Body of pancreas (tissue), 4 donors: Measurements from ENCODE around the gene PTGER3. TPM values are rescaled to one million over a fixed set of nuclear protein-coding genes. Genes with fewer than 3 reads are reported as not detected.

Source experiments
- ATAC-seq: fragments of 150-250 bp; one replicate; pipeline ENCODE4 v1.9.1; 2016
- DNase-seq, 4 donors: peaks; one replicate each; pipeline ENCODE4 v3.0.0-alpha.2; 2019
- H3K27ac ChIP-seq, 4 donors: fragments of 200-600 bp; sonication (generic); 1 replicate in 3 of 4; 2 replicates in 1 of 4; pipeline versions ENCODE4 v1.5.1 to v1.6.1; 2016 to 2019; ENCODE audit warnings: mild to moderate bottlenecking in 1 of 4, mixed read lengths in 1 of 4, moderate library complexity in 1 of 4
- H3K27me3 ChIP-seq, 2 donors: fragments of 200-600 bp; sonication (generic); one replicate each; pipeline ENCODE4 v1.6.0; 2016; ENCODE audit warnings: mild to moderate bottlenecking in 1 of 2
- H3K36me3 ChIP-seq, 2 donors: fragments of 200-600 bp; sonication (generic); replicated peaks in 1 of 2; 2 replicates each; pipeline ENCODE4 v1.5.1; 2016; ENCODE audit warnings: low read depth in 2 of 2; ENCODE audit not compliant: insufficient read depth in 1 of 2
- H3K4me1 ChIP-seq: fragments of 200-600 bp; sonication (generic); one replicate; pipeline ENCODE4 v1.6.0; 2016
- H3K4me3 ChIP-seq, 2 donors: fragments of 200-600 bp; sonication (generic); 1 replicate in 1 of 2; 2 replicates in 1 of 2; pipeline ENCODE4 v1.5.1; 2016 to 2019
- H3K9me3 ChIP-seq, 3 donors: fragments of 200-600 bp; sonication (generic); 1 replicate in 2 of 3; 2 replicates in 1 of 3; pipeline ENCODE4 v1.5.1; 2016
- CTCF ChIP-seq, 7 experiments: fragments of 450-650 bp in 4 of 7; fragments of 200-600 bp in 3 of 7; sonication (generic) in 3 of 7; IDR thresholded peaks; one replicate each; pipeline ENCODE4 v1.5.1; 2016 to 2019; ENCODE audit warnings: antibody characterized with exemption in 7 of 7
- POLR2A ChIP-seq, 3 donors: fragments of 450-650 bp; IDR thresholded peaks; one replicate each; pipeline ENCODE4 v1.6.1; 2016; ENCODE audit warnings: antibody characterized with exemption in 3 of 3, mild to moderate bottlenecking in 2 of 3
- WGBS, 2 donors: methylation state at CpG; one replicate each; pipeline ENCODE4 v1.1.5; 2017; 5-methylcytosine and 5-hydroxymethylcytosine counted together
- intact Hi-C: fragments of 100-400 bp; cut with DNase I; formaldehyde crosslinking; loops from one replicate; pipeline ENCODE4 v1.15.1; 2023
- total RNA-seq, 2 donors: library from RNA; depleted of rRNA; stranded (reverse); fragments of >200 nt; gene quantifications; one replicate each; pipeline ENCODE4 v1.1.0, GENCODE V29; 2016

The PTGER3 gene
- 10 to 100 TPM; 15.0 to 65.3 TPM for total RNA-seq

GRCh38 chr1:71047635-71048607 lies at the start of gene PTGER3:
PTGER3 (minus strand) TSS chr1:71047816; CDS start chr1:71047577, 239 bp downstream.
- ATAC-seq (peak; percentile 73), DNase-seq (peak; percentile 71 to 89 (median 84))
- H3K4me3 ChIP-seq, result peak within 1 kb of the TSS; percentile 2 to 48
- peaks cover 19% of the 10 kb centered on the region for H3K4me1 ChIP-seq
- H3K9me3 ChIP-seq, result no peaks in the 10 kb centered on the region
- peak within 1 kb of the TSS; percentile 38 to 55 (median 53) for H3K27ac ChIP-seq
- 6 to 16% methylated on average over 19 to 49 of the region's 56 CpGs for WGBS, 2 donors
- no peaks in the 10 kb centered on the region for H3K36me3 ChIP-seq
- no peaks in the 10 kb centered on the region for H3K27me3 ChIP-seq
- intact Hi-C loops, result loop anchor here (5.0 to 10.0 kb wide), 2 partner anchors 183 to 361 kb away; no protein-coding TSS in a partner anchor
- TF ChIP-seq POLR2A (IDR thresholded peaks at IDR 0.05) (peak in 2 of 3 donors; percentile 33 to 56), CTCF (IDR thresholded peaks at IDR 0.05) (no peak)

- Histone ChIP-seq H3K27me3 (no peaks in the 10 kb centered on the region), H3K36me3 (no peaks in the 10 kb centered on the region), H3K4me3 (no peak overlapping the region), H3K27ac (no peak overlapping the region), H3K4me1 (no peaks in the 10 kb centered on the region), H3K9me3 (no peaks in the 10 kb centered on the region)
- ATAC-seq, result no peak
- DNase-seq, result no peak
- WGBS, 2 donors, result 82 to 91% methylated on average over 2 of the region's 2 CpGs
- TF ChIP-seq POLR2A (IDR thresholded peaks at IDR 0.05) (no peak), CTCF (IDR thresholded peaks at IDR 0.05) (no peak)
- intact Hi-C loops, result no loop called here
Measured at GRCh38 chr1:71094913-71095312, 47.3 kb upstream of the PTGER3 start.

- H3K27ac ChIP-seq, result no peak overlapping the region
- ATAC-seq (no peak), DNase-seq (no peak)
- intact Hi-C loops, result no loop called here
- no peak overlapping the region for H3K4me3 ChIP-seq
- 72 to 77% methylated on average over 1 of the region's 1 CpG for WGBS, 2 donors
- no peaks in the 10 kb centered on the region for H3K27me3 ChIP-seq
- H3K4me1 ChIP-seq, result no peaks in the 10 kb centered on the region
- TF ChIP-seq CTCF (IDR thresholded peaks at IDR 0.05) (peak in 4 of 7 experiments; percentile 24 to 40 (median 38)), POLR2A (IDR thresholded peaks at IDR 0.05) (no peak)
- no peaks in the 10 kb centered on the region for H3K9me3 ChIP-seq
- no peaks in the 10 kb centered on the region for H3K36me3 ChIP-seq
Measured at GRCh38 chr1:71093938-71094337, 46.3 kb upstream of the PTGER3 start.

GRCh38 chr1:71089536-71090270 lies 42.1 kb upstream of the PTGER3 start:
- WGBS, 2 donors, result 79 to 81% methylated on average over 6 of the region's 6 CpGs
- intact Hi-C loops, result no loop called here
- Histone ChIP-seq H3K9me3 (no peaks in the 10 kb centered on the region), H3K27ac (no peak overlapping the region), H3K4me1 (no peaks in the 10 kb centered on the region), H3K4me3 (no peak overlapping the region), H3K27me3 (no peaks in the 10 kb centered on the region), H3K36me3 (no peaks in the 10 kb centered on the region)
- DNase-seq, result no peak
- no peak for TF ChIP-seq CTCF (IDR thresholded peaks at IDR 0.05)
- no peak for ATAC-seq
